Cardiac muscle cell (in vitro differentiated cells and primary cell): ENCODE data around the gene SPARC. TPM values are rescaled to one million over a fixed set of nuclear protein-coding genes. Genes with fewer than 3 reads are reported as not detected.

ENCODE experiments used
- DNase-seq, 2 donors: peaks; one replicate each; pipeline versions ENCODE4 v3.0.0 to v3.0.0-alpha.2; 2010 to 2017; ENCODE audit warnings: low read depth in 1 of 2, low spot score in 1 of 2
- H3K27ac ChIP-seq: fragments of 200-600 bp; sonication (generic); 2 replicates; pipeline ENCODE4 v1.5.1; 2016
- H3K27me3 ChIP-seq: fragments of 200-600 bp; sonication (generic); 2 replicates; pipeline ENCODE4 v1.6.0; 2016; ENCODE audit warnings: control low read depth
- H3K36me3 ChIP-seq: fragments of 200-600 bp; sonication (generic); 2 replicates; pipeline ENCODE4 v1.5.1; 2016; ENCODE audit warnings: control low read depth
- H3K4me1 ChIP-seq: fragments of 200-600 bp; sonication (generic); 2 replicates; pipeline ENCODE4 v1.8.1; 2017; ENCODE audit warnings: low read depth, mild to moderate bottlenecking, mixed run types
- H3K4me3 ChIP-seq: fragments of 200-600 bp; sonication (generic); 2 replicates; pipeline ENCODE4 v1.5.1; 2016; ENCODE audit warnings: mild to moderate bottlenecking
- H3K9me3 ChIP-seq: fragments of 200-600 bp; sonication (generic); 2 replicates; pipeline ENCODE4 v1.5.1; 2017; ENCODE audit warnings: low read depth, mild to moderate bottlenecking, control low read depth
- CTCF ChIP-seq: IDR thresholded peaks from 2 replicates; pipeline ENCODE4 v1.5.1; 2012; ENCODE audit warnings: low read depth, mild to moderate bottlenecking, low read length
- polyA plus RNA-seq: library from polyadenylated mRNA; unstranded; fragments of >200 nt; fragmentation: Nextera tagmentation; extraction: Ambion mirVana; gene quantifications from 2 replicates; pipeline ENCODE4 v1.2.1, GENCODE V29; 2016
- total RNA-seq: library from RNA; depleted of rRNA; stranded (reverse); fragments of >200 nt; gene quantifications from 2 replicates; pipeline ENCODE4 v1.2.3, GENCODE V29; 2016

SPARC gene
- total and polyA plus RNA-seq, 2 experiments from 2014 or later = 130 to 705 TPM

- DNase-seq = no peak
Measured at GRCh38 chr5:151625285-151625684, 61.4 kb downstream of the SPARC start.

GRCh38 chr5:151624476-151624875 lies 62.2 kb downstream of the SPARC start:
- Histone ChIP-seq H3K9me3 (no peaks in the 10 kb centered on the region), H3K27ac (no peak overlapping the region), H3K36me3 (no peaks in the 10 kb centered on the region), H3K4me1 (peaks cover 4% of the 10 kb centered on the region), H3K27me3 (no peaks in the 10 kb centered on the region), H3K4me3 (no peak overlapping the region)
- no peak for TF ChIP-seq CTCF
- DNase-seq = peak in 1 of 2 donors; percentile 27

More at GRCh38 chr5:151625285-151625684, 61.4 kb downstream of the SPARC start:
- no peaks in the 10 kb centered on the region for H3K27me3 ChIP-seq
- no peaks in the 10 kb centered on the region for H3K36me3 ChIP-seq
- peaks cover 4% of the 10 kb centered on the region for H3K4me1 ChIP-seq
- H3K27ac ChIP-seq = no peak overlapping the region
- H3K4me3 ChIP-seq = no peak overlapping the region
- H3K9me3 ChIP-seq = no peaks in the 10 kb centered on the region
- no peak for TF ChIP-seq CTCF

- Histone ChIP-seq H3K27me3 (no peaks in the 10 kb centered on the region), H3K9me3 (no peaks in the 10 kb centered on the region), H3K27ac (no peak overlapping the region), H3K4me1 (peaks cover 4% of the 10 kb centered on the region), H3K36me3 (no peaks in the 10 kb centered on the region), H3K4me3 (no peak overlapping the region)
- DNase-seq = no peak
- TF ChIP-seq CTCF = no peak
Measured at GRCh38 chr5:151622367-151623088, 64.2 kb downstream of the SPARC start.

GRCh38 chr5:151620461-151620840 lies 66.3 kb downstream of the SPARC start:
- DNase-seq = no peak
- H3K27me3 ChIP-seq = no peaks in the 10 kb centered on the region

GRCh38 chr5:151619812-151620460 lies 66.8 kb downstream of the SPARC start:
- TF ChIP-seq CTCF = no peak
- peaks cover 4% of the 10 kb centered on the region for H3K4me1 ChIP-seq
- H3K27me3 ChIP-seq = no peaks in the 10 kb centered on the region
- H3K27ac ChIP-seq = no peak overlapping the region
- H3K4me3 ChIP-seq = no peak overlapping the region
- H3K36me3 ChIP-seq = no peaks in the 10 kb centered on the region
- no peaks in the 10 kb centered on the region for H3K9me3 ChIP-seq
- DNase-seq = no peak

More at GRCh38 chr5:151620461-151620840, 66.3 kb downstream of the SPARC start:
- Histone ChIP-seq H3K4me1 (peaks cover 4% of the 10 kb centered on the region), H3K4me3 (no peak overlapping the region), H3K27ac (no peak overlapping the region), H3K9me3 (no peaks in the 10 kb centered on the region), H3K36me3 (no peaks in the 10 kb centered on the region)
- no peak for TF ChIP-seq CTCF
